ENCODE data around the gene SCRT2.
"Not testable (repeated sequence)": the region's sequence is repeated elsewhere in the genome, so short reads cannot be mapped to it uniquely, and the experiment has no call there.

The SCRT2 gene

GRCh38 chr20:653110-653589, 22.5 kb downstream of the SCRT2 start, which contains the start of gene SRXN1:
Gene SRXN1, minus strand, starts transcription at chr20:653200. Its CDS starts 15 bp downstream, at chr20:653185.
- peak; percentile 86 for DNase-seq (ENCODE audit: low read depth)

- DNase-seq (ENCODE audit: low read depth) = no peak
These were observed 22.9 kb downstream of the SCRT2 start for GRCh38 chr20:652615-653109.

GRCh38 chr20:651713-652614, 23.6 kb downstream of the SCRT2 start:
- no peak for DNase-seq (ENCODE audit: low read depth)

- no peak for DNase-seq (ENCODE audit: low read depth)
These were observed 24.6 kb downstream of the SCRT2 start for GRCh38 chr20:650954-651353.

- no peak for DNase-seq (ENCODE audit: low read depth)
These were observed 25.3 kb downstream of the SCRT2 start for GRCh38 chr20:650281-650680.

- DNase-seq (ENCODE audit: low read depth) = no peak
These were observed 28.1 kb downstream of the SCRT2 start for GRCh38 chr20:647479-648019.

- DNase-seq (ENCODE audit: low read depth) = no peak
These were observed 28.8 kb downstream of the SCRT2 start for GRCh38 chr20:646868-647233.

GRCh38 chr20:646107-646867, 29.3 kb downstream of the SCRT2 start:
- no peak for DNase-seq (ENCODE audit: low read depth)

GRCh38 chr20:645318-646106, 30.1 kb downstream of the SCRT2 start:
- peak; percentile 72 for DNase-seq (ENCODE audit: low read depth)

GRCh38 chr20:644692-645317, 30.8 kb downstream of the SCRT2 start:
- DNase-seq (ENCODE audit: low read depth) = no peak

- no peak for DNase-seq (ENCODE audit: low read depth)
These were observed 33.0 kb downstream of the SCRT2 start for GRCh38 chr20:642398-643174.

- DNase-seq (ENCODE audit: low read depth) = not testable (repeated sequence)
These were observed 33.6 kb downstream of the SCRT2 start for GRCh38 chr20:642013-642397.

- DNase-seq (ENCODE audit: low read depth) = no peak
These were observed 34.1 kb downstream of the SCRT2 start for GRCh38 chr20:641516-641875.

- DNase-seq (ENCODE audit: low read depth) = no peak
These were observed 34.7 kb downstream of the SCRT2 start for GRCh38 chr20:640674-641515.

- DNase-seq (ENCODE audit: low read depth) = no peak
These were observed 37.0 kb downstream of the SCRT2 start for GRCh38 chr20:638579-638978.

- DNase-seq (ENCODE audit: low read depth) = no peak
These were observed 38.0 kb downstream of the SCRT2 start for GRCh38 chr20:637559-637958.

GRCh38 chr20:635893-636338, 39.7 kb downstream of the SCRT2 start:
- no peak for DNase-seq (ENCODE audit: low read depth)

- DNase-seq (ENCODE audit: low read depth) = no peak
These were observed 40.3 kb downstream of the SCRT2 start for GRCh38 chr20:635028-635892.

Measured in activated T-cell treated with anti-CD3 and anti-CD28 coated beads for 48 hours (primary cell).